Esophagus squamous epithelium (tissue), 4 donors: ENCODE results near the gene HTR6.
"Not testable (repeated sequence)": the region's sequence is repeated elsewhere in the genome, so short reads cannot be mapped to it uniquely, and the experiment has no call there.

Source experiments
- CTCF ChIP-seq, 6 experiments: fragments of 450-650 bp in 4 of 6; fragments of 200-600 bp in 2 of 6; sonication (generic) in 2 of 6; IDR thresholded peaks; one replicate each; pipeline ENCODE4 v1.5.1; 2016 to 2019; ENCODE audit warnings: antibody characterized with exemption in 6 of 6, mild to moderate bottlenecking in 4 of 6, moderate library complexity in 4 of 6
- POLR2A ChIP-seq, 4 donors: fragments of 450-650 bp; IDR thresholded peaks; one replicate each; pipeline ENCODE4 v1.6.1; 2017; ENCODE audit warnings: antibody characterized with exemption in 4 of 4, mild to moderate bottlenecking in 4 of 4, moderate library complexity in 3 of 4

DNA sequence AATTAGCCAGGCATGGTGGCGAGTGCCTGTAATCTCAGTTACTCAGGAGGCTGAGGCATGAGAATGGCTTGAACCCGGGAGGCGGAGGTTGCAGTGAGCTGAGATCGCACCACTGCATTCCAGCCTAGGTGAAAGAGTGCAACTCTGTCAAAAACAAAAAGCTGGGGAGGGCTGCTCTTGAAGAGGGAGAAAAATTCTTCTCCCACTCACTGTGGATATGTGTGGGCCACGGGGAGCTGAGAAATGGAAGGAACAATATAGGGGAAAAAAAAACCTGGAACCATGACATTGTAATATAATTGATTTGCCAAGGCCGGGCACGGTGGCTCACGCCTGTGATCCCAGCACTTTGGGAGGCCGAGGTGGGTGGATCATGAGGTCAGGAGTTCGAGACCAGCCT lies 27.9 kb upstream of the HTR6 start:
- not testable (repeated sequence) for TF ChIP-seq CTCF, POLR2A (IDR thresholded peaks at IDR 0.05)
